K562 (cell line): Measurements from ENCODE around the gene SLC7A8. TPM values are rescaled to one million over a fixed set of nuclear protein-coding genes. Genes with fewer than 3 reads are reported as not detected.
A peak's percentile ranks its signal among the peaks of the same experiment; 100 is the strongest.

ENCODE experiments used
- ATAC-seq: fragments of 200-7000 bp; cut with Tn5 transposase; 3 replicates; pipeline ENCODE4 v1.9.1; 2020; ENCODE audit warnings: moderate library complexity
- BruUV-seq: library from RNA; stranded (reverse); fragments of 400-500 nt; replicated peaks from 2 replicates; lab custom pipeline; 2021; lab: Mats Ljungman, UMichigan
- CTCF ChIA-PET: fragments of 300-600 bp; formaldehyde crosslinking; extraction: SDS; loops from one replicate; lab custom pipeline; 2021; ENCODE audit warnings: low intra/inter-chr PET ratio; lab: Yijun Ruan, JAX
- POLR2A ChIA-PET: fragments of 300-600, 350-650 bp; sonication (Branson Sonifier 250); formaldehyde crosslinking; extraction: SDS; loops from one replicate; lab custom pipeline; 2021; ENCODE audit warnings: antibody characterized with exemption, inconsistent platforms; lab: Yijun Ruan, JAX
- DNase-seq, 4 experiments: peaks; one replicate each; pipeline versions ENCODE4 v3.0.0 to v3.0.0-alpha.2; 2011 to 2018; ENCODE audit warnings: low spot score in 3 of 4, mixed read lengths in 3 of 4; ENCODE audit errors: extremely low read depth in 1 of 4
- FAIRE-seq: peaks from 2 replicates; lab custom pipeline; 2011; peaks lifted over from hg19 to GRCh38; lab: Jason Lieb, UNC
- H2AFZ ChIP-seq: 2 replicates; pipeline ENCODE4 v1.6.0; 2011; ENCODE audit warnings: low read depth, low read length, control low read depth, inconsistent platforms
- H3K27ac ChIP-seq: fragments of 200-600 bp; 3 replicates; pipeline ENCODE4 v1.8.0; 2011; ENCODE audit warnings: low read depth, mild to moderate bottlenecking, control low read depth, inconsistent platforms, low read length, moderate library complexity, mixed read lengths; ENCODE audit errors: extremely low read depth
- H3K27me3 ChIP-seq, 2 experiments: fragments of 300-600 bp in 1 of 2; 2 replicates in 1 of 2; 3 replicates in 1 of 2; pipeline versions ENCODE4 v1.6.0 to v1.8.0; 2011; ENCODE audit warnings: inconsistent platforms in 2 of 2, low read length in 2 of 2, mild to moderate bottlenecking in 1 of 2, mixed read lengths in 1 of 2, moderate library complexity in 1 of 2; ENCODE audit not compliant: control insufficient read depth in 2 of 2, insufficient read depth in 2 of 2
- H3K36me3 ChIP-seq: fragments of 300-600 bp; 3 replicates; pipeline ENCODE4 v1.8.0; 2011; ENCODE audit warnings: mild to moderate bottlenecking, low read length, inconsistent platforms; ENCODE audit not compliant: control insufficient read depth, insufficient read depth
- H3K4me1 ChIP-seq, 2 experiments: fragments of 200-600 bp in 1 of 2; replicated peaks in 1 of 2; 2 replicates in 1 of 2; 3 replicates in 1 of 2; pipeline versions ENCODE4 v1.5.1 to v1.8.0; 2011; ENCODE audit warnings: inconsistent platforms in 2 of 2, low read length in 2 of 2, mild to moderate bottlenecking in 1 of 2, mixed read lengths in 1 of 2, moderate library complexity in 1 of 2; ENCODE audit not compliant: control insufficient read depth in 2 of 2, insufficient read depth in 2 of 2
- H3K4me2 ChIP-seq: 2 replicates; pipeline ENCODE4 v1.6.1; 2011; ENCODE audit warnings: low read length, control low read depth, inconsistent platforms, mixed read lengths; ENCODE audit not compliant: insufficient read depth
- H3K4me3 ChIP-seq: fragments of 200-600 bp; sonication (generic), shearing (Covaris generic); 2 replicates; pipeline ENCODE4 v1.5.1; 2016; ENCODE audit warnings: control low read depth, inconsistent platforms
- H3K79me2 ChIP-seq: fragments of 200-600 bp; 3 replicates; pipeline ENCODE4 v1.8.0; 2011; ENCODE audit warnings: low read length, inconsistent platforms; ENCODE audit not compliant: control insufficient read depth, insufficient read depth
- H3K9ac ChIP-seq, 2 experiments: 2 replicates each; pipeline versions ENCODE4 v1.6.0 to v1.6.1; 2011; ENCODE audit warnings: low read depth in 2 of 2, low read length in 2 of 2, control low read depth in 1 of 2, inconsistent platforms in 1 of 2, mild to moderate bottlenecking in 1 of 2, mixed read lengths in 1 of 2; ENCODE audit not compliant: insufficient read depth in 1 of 2
- H3K9me1 ChIP-seq: one replicate; pipeline ENCODE4 v1.6.0; 2011; ENCODE audit warnings: inconsistent platforms, mild to moderate bottlenecking, low read length, moderate library complexity; ENCODE audit not compliant: control insufficient read depth, insufficient read depth
- H3K9me3 ChIP-seq: replicated peaks from 2 replicates; pipeline ENCODE4 v1.5.1; 2011; ENCODE audit warnings: low read depth, low read length, inconsistent platforms; ENCODE audit not compliant: control insufficient read depth, insufficient read depth
- H4K20me1 ChIP-seq: replicated peaks from 2 replicates; pipeline ENCODE4 v1.6.1; 2011; ENCODE audit warnings: low read length, inconsistent platforms, mixed read lengths; ENCODE audit not compliant: control insufficient read depth, insufficient read depth
- ARID1B ChIP-seq: fragments of 450-650 bp; IDR thresholded peaks from 2 replicates; pipeline ENCODE4 v1.6.1; 2016; ENCODE audit warnings: antibody characterized with exemption, mild to moderate bottlenecking, inconsistent platforms
- CBFA2T2 ChIP-seq: fragments of 450-650 bp; conservative IDR thresholded peaks from 2 replicates; pipeline ENCODE4 v1.6.1; 2017; ENCODE audit warnings: mild to moderate bottlenecking
- CBX3 ChIP-seq, 2 experiments: IDR thresholded peaks; 1 replicate in 1 of 2; 2 replicates in 1 of 2; pipeline ENCODE4 v1.6.1; 2012; ENCODE audit warnings: inconsistent platforms in 2 of 2, low read length in 2 of 2, borderline replicate concordance in 1 of 2, control low read depth in 1 of 2
- CHD4 ChIP-seq: fragments of 200-600 bp; sonication (generic); IDR thresholded peaks from 3 replicates; pipeline ENCODE4 v1.6.1; 2012; ENCODE audit warnings: low read depth, mild to moderate bottlenecking, mixed read lengths, low read length, inconsistent platforms; ENCODE audit not compliant: insufficient read depth, insufficient replicate concordance, poor library complexity, severe bottlenecking
- EZH2 ChIP-seq: IDR thresholded peaks from 2 replicates; pipeline ENCODE4 v1.6.1; 2012; ENCODE audit warnings: low read depth, mild to moderate bottlenecking, inconsistent platforms, low read length, borderline replicate concordance
- GATAD2B ChIP-seq: fragments of 450-650 bp; IDR thresholded peaks from 2 replicates; pipeline ENCODE4 v1.6.1; 2017; ENCODE audit warnings: mild to moderate bottlenecking, borderline replicate concordance
- GTF2F1 ChIP-seq: IDR thresholded peaks from 2 replicates; pipeline ENCODE4 v1.6.1; 2011; ENCODE audit warnings: low read depth, low read length, improper control_type of control experiment
- ILF3 ChIP-seq: fragments of 450-650 bp; IDR thresholded peaks from 2 replicates; pipeline ENCODE4 v1.6.1; 2018; ENCODE audit warnings: antibody characterized with exemption, mild to moderate bottlenecking, moderate library complexity, borderline replicate concordance
- POLR2H ChIP-seq: IDR thresholded peaks from 2 replicates; pipeline ENCODE4 v1.6.1; 2016; ENCODE audit warnings: missing genetic modification characterization, low read depth, mild to moderate bottlenecking, control low read depth, missing compliant biosample characterization, moderate library complexity
- RCOR1 ChIP-seq, 2 experiments: IDR thresholded peaks; 2 replicates each; pipeline ENCODE4 v1.6.1; 2012; ENCODE audit warnings: low read depth in 2 of 2, low read length in 2 of 2, borderline replicate concordance in 1 of 2, improper control_type of control experiment in 1 of 2
- TAF15 ChIP-seq: fragments of 200-400 bp; formaldehyde crosslinking; IDR thresholded peaks from 2 replicates; pipeline ENCODE4 v1.6.1; 2017; ENCODE audit warnings: mild to moderate bottlenecking, low read depth, low read length, moderate library complexity
- ZNF347 ChIP-seq: fragments of 450-650 bp; formaldehyde crosslinking; IDR thresholded peaks from 2 replicates; pipeline ENCODE4 v1.4.0; 2020; ENCODE audit warnings: low read depth, mild to moderate bottlenecking, moderate library complexity
- ZSCAN29 ChIP-seq: fragments of 450-650 bp; IDR thresholded peaks from 2 replicates; pipeline ENCODE4 v1.6.1; 2017
- WGBS: fragments of 100-300 bp; shearing (Covaris generic); methylation state at CpG from one replicate; pipeline ENCODE4 v1.1.6; 2016; ENCODE audit warnings: low coverage, mixed read lengths; ENCODE audit not compliant: insufficient coverage; ENCODE audit errors: missing lambda C conversion rate; 5-methylcytosine and 5-hydroxymethylcytosine counted together
- in situ Hi-C: fragments of 300-500 bp; cut with MboI; formaldehyde crosslinking; loops from 4 replicates; pipeline ENCODE4 v1.15.0; 2018; ENCODE audit warnings: inconsistent platforms, mixed read lengths
- intact Hi-C: fragments of 100-400 bp; cut with micrococcal nuclease; formaldehyde crosslinking; loops from 2 replicates; pipeline ENCODE4 v1.14.2; 2022
- polyA plus RNA-seq, 8 experiments: library from polyadenylated mRNA; depleted of rRNA in 4 of 8; stranded (reverse) in 5 of 8; unstranded in 3 of 8; fragments of >200 nt; fragmentation: Nextera tagmentation in 2 of 8; fragmentation: Illumina TruSeq in 1 of 8; extraction: Ambion mirVana in 2 of 8; extraction: Trizol in 1 of 8; gene quantifications; 2 replicates each; pipeline versions ENCODE4 v1.2.1 to v1.2.3, GENCODE V29; 2011 to 2014; ENCODE audit warnings: inconsistent platforms in 1 of 8, missing spikeins in 1 of 8
- total RNA-seq, 7 experiments: library from RNA; depleted of rRNA in 6 of 7; stranded (reverse); fragments of >200 nt in 6 of 7; fragmentation: Illumina TruSeq in 2 of 7; extraction: Trizol in 2 of 7; gene quantifications; 2 replicates each; pipeline versions ENCODE4 v1.2.1 to v1.2.3, GENCODE V29; 2011 to 2021; ENCODE audit warnings: low replicate concordance in 1 of 7
- TF ChIP-seq, protein P1 (sequence below): fragments of 250-450 bp; sonication (Bioruptor Pico); IDR thresholded peaks from 2 replicates; pipeline ENCODE4 v1.8.0; 2022; ENCODE audit warnings: inconsistent platforms, mild to moderate bottlenecking, moderate library complexity, borderline replicate concordance
- TF ChIP-seq, protein P2 (sequence below): sonication (generic); formaldehyde crosslinking; IDR thresholded peaks from 2 replicates; pipeline ENCODE4 v1.8.1; 2023; ENCODE audit warnings: mild to moderate bottlenecking, missing genetic modification reagents
- TF ChIP-seq, protein P3 (sequence below): sonication (generic); IDR thresholded peaks from 2 replicates; pipeline ENCODE4 v1.6.1; 2016
- TF ChIP-seq, protein P4 (sequence below): fragments of 250-450 bp; sonication (Bioruptor Pico); IDR thresholded peaks from 2 replicates; pipeline ENCODE4 v1.4.0; 2020

The SLC7A8 gene
- total and polyA plus RNA-seq, 9 of the 15 experiments (the other 6 are each of a cell fraction or from before 2014, with no cell fraction given): 2.0 to 33.0 (median 6.0) TPM

DNA sequence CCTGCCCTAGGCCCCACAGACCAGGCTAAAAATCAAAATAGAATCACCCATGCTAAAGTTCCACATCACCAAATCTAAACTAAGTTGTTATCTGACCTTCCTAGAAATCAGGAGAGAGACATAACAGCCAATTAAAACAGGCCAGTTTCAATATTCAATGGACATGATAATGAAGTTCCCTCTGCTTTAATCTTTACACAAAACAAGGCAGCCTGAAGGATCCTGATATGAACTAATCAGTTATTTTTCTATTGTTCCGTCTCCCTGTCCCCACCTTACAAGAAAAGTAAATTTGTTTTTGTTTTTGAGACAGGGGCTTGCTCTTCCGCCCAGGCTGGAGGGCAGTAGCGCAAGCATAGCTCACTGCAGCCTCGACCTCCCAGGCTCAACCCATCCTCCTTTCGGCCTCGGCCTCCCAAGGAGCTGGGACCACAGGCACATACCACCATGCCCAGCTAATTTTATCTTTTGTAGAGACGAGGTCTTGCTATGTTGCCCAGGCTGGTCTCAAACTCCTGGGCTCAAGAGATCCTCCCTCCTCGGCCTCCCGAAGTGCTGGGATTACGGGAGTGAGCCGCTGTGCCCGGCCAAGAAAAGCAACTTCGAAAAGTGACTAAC, 59.0 kb downstream of the SLC7A8 start:
- H3K4me3 ChIP-seq: no peak overlapping the region
- H4K20me1 ChIP-seq: no peaks in the 10 kb centered on the region
- H3K4me2 ChIP-seq: no peak overlapping the region
- H3K27ac ChIP-seq: no peak overlapping the region
- FAIRE-seq (no peak), ATAC-seq (no peak), DNase-seq (no peak)
- H3K9me1 ChIP-seq: no peaks in the 10 kb centered on the region
- H3K79me2 ChIP-seq: no peaks in the 10 kb centered on the region
- 69% methylated on average over 13 of the region's 13 CpGs for WGBS
- H3K9ac ChIP-seq: no peak overlapping the region
- H3K36me3 ChIP-seq: no peaks in the 10 kb centered on the region
- H3K9me3 ChIP-seq: no peaks in the 10 kb centered on the region
- H3K4me1 ChIP-seq: peaks cover 60 to 65% of the 10 kb centered on the region in 2 experiments
- ChIA-PET CTCF (interaction anchor here (7.4 kb wide), 1 partner anchor 62 kb away, joined by 310 read pairs; the partner anchor contains the start of gene SLC7A8), POLR2A (interaction anchor here (0.6 to 1.8 kb wide), 10 partner anchors 9 to 249 kb away, joined by 3 to 4 read pairs (median 3); partner anchors contain the start of gene RNF212B)
- intact Hi-C loops (loop anchor here (5.0 kb wide), 3 partner anchors 43 to 438 kb away; partner anchors contain the start of gene PPP1R3E), in situ Hi-C loops (loop anchor here (5.0 kb wide), 1 partner anchor 63 kb away; no protein-coding TSS in a partner anchor)
- H3K27me3 ChIP-seq: no peaks in the 10 kb centered on the region
- no TSS peak for BruUV-seq
- peak overlapping the region; percentile 61; the same call in 1 of the 2 replicates for H2AFZ ChIP-seq
- TF ChIP-seq CBFA2T2 (peak; percentile 50), GTF2F1 (no peak), GATAD2B (no peak), POLR2H (tag) (no peak), TAF15 (no peak), ZSCAN29 (no peak), ZNF347 (no peak), CHD4 (no peak), ILF3 (no peak), ARID1B (peak; percentile 70), RCOR1 (IDR thresholded peaks at IDR 0.05; ENCODE audit: borderline replicate concordance in 1 of 2, low read depth in 2 of 2, low read length in 2 of 2) (peak in 1 of 2 experiments; percentile 29; a peak in 2 of 4 replicates), CBX3 (IDR thresholded peaks at IDR 0.05; ENCODE audit: borderline replicate concordance in 1 of 2, low read length in 2 of 2) (no peak), EZH2 (no peak)
- TF ChIP-seq, protein P1, sequence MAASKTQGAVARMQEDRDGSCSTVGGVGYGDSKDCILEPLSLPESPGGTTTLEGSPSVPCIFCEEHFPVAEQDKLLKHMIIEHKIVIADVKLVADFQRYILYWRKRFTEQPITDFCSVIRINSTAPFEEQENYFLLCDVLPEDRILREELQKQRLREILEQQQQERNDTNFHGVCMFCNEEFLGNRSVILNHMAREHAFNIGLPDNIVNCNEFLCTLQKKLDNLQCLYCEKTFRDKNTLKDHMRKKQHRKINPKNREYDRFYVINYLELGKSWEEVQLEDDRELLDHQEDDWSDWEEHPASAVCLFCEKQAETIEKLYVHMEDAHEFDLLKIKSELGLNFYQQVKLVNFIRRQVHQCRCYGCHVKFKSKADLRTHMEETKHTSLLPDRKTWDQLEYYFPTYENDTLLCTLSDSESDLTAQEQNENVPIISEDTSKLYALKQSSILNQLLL (CRISPR knock-in tag): no peak
- TF ChIP-seq, protein P2, sequence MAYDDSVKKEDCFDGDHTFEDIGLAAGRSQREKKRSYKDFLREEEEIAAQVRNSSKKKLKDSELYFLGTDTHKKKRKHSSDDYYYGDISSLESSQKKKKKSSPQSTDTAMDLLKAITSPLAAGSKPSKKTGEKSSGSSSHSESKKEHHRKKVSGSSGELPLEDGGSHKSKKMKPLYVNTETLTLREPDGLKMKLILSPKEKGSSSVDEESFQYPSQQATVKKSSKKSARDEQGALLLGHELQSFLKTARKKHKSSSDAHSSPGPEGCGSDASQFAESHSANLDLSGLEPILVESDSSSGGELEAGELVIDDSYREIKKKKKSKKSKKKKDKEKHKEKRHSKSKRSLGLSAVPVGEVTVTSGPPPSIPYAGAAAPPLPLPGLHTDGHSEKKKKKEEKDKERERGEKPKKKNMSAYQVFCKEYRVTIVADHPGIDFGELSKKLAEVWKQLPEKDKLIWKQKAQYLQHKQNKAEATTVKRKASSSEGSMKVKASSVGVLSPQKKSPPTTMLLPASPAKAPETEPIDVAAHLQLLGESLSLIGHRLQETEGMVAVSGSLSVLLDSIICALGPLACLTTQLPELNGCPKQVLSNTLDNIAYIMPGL (CRISPR knock-in tag): no peak
- TF ChIP-seq, protein P3, sequence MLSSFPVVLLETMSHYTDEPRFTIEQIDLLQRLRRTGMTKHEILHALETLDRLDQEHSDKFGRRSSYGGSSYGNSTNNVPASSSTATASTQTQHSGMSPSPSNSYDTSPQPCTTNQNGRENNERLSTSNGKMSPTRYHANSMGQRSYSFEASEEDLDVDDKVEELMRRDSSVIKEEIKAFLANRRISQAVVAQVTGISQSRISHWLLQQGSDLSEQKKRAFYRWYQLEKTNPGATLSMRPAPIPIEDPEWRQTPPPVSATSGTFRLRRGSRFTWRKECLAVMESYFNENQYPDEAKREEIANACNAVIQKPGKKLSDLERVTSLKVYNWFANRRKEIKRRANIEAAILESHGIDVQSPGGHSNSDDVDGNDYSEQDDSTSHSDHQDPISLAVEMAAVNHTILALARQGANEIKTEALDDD: no peak
- TF ChIP-seq, protein P4, sequence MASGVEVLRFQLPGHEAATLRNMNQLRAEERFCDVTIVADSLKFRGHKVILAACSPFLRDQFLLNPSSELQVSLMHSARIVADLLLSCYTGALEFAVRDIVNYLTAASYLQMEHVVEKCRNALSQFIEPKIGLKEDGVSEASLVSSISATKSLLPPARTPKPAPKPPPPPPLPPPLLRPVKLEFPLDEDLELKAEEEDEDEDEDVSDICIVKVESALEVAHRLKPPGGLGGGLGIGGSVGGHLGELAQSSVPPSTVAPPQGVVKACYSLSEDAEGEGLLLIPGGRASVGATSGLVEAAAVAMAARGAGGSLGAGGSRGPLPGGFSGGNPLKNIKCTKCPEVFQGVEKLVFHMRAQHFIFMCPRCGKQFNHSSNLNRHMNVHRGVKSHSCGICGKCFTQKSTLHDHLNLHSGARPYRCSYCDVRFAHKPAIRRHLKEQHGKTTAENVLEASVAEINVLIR: no peak
